Glutamatergic neuron (in vitro differentiated cells): ENCODE results near the gene SMIM10L2A. TPM values are rescaled to one million over a fixed set of nuclear protein-coding genes. Genes with fewer than 3 reads are reported as not detected.
"Not testable (repeated sequence)": the region's sequence is repeated elsewhere in the genome, so short reads cannot be mapped to it uniquely, and the experiment has no call there.

Experiments used
- DNase-seq: peaks from one replicate; pipeline ENCODE4 v3.0.0; 2022
- H3K27ac Mint-ChIP-seq: one replicate; pipeline ENCODE4 v1.8.0; 2020; ENCODE audit warnings: mild to moderate bottlenecking, mixed read lengths, inconsistent platforms; ENCODE audit not compliant: unreplicated experiment
- H3K27me3 Mint-ChIP-seq: one replicate; pipeline ENCODE4 v1.8.0; 2020; ENCODE audit warnings: mild to moderate bottlenecking, moderate library complexity, mixed read lengths, inconsistent platforms; ENCODE audit not compliant: unreplicated experiment
- H3K36me3 Mint-ChIP-seq: one replicate; pipeline ENCODE4 v1.8.0; 2020; ENCODE audit warnings: mild to moderate bottlenecking, mixed read lengths, inconsistent platforms; ENCODE audit not compliant: unreplicated experiment
- H3K4me1 Mint-ChIP-seq: one replicate; pipeline ENCODE4 v1.8.0; 2020; ENCODE audit warnings: mild to moderate bottlenecking, low read depth, mixed read lengths, inconsistent platforms; ENCODE audit not compliant: unreplicated experiment
- H3K4me3 Mint-ChIP-seq: one replicate; pipeline ENCODE4 v1.8.0; 2020; ENCODE audit warnings: mild to moderate bottlenecking, mixed read lengths, inconsistent platforms; ENCODE audit not compliant: unreplicated experiment
- H3K9me3 Mint-ChIP-seq: one replicate; pipeline ENCODE4 v1.8.0; 2020; ENCODE audit warnings: mild to moderate bottlenecking, moderate library complexity, mixed read lengths, inconsistent platforms; ENCODE audit not compliant: unreplicated experiment
- total RNA-seq: library from RNA; stranded (reverse); fragmentation: NEBNext Ultra II Directional; extraction: Animal tissue kit (Norgen Biotek cat#: 25700); gene quantifications from one replicate; pipeline ENCODE4 v1.2.1, GENCODE V29; 2021; ENCODE audit not compliant: unreplicated experiment
- TF ChIP-seq, protein P1 (sequence below): fragments of 200-600 bp; sonication (generic); IDR thresholded peaks from one replicate; pipeline ENCODE4 v1.5.0; 2021; ENCODE audit not compliant: partially characterized antibody, unreplicated experiment

The SMIM10L2A gene
- total RNA-seq, 1 donor from 2014 or later, result 3.4 TPM

DNA sequence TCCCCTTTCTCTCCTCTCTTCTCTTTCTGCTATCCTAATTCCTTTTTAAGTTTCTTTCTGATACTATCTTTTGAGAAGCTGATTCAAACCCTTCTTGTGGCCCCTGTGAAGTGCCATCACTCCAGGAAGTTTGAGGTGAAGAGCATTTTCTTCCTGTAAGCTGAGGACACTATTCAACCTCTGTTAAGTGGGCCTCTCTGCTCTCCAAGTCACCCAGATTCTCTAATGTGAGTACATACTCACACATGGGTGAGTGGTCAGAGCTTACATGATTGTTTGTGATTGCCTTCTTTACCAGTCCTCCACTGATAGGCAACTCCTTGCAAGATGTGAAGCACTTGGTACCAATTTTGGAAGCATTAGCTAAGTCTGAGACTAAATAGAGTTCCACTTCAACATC lies 18.4 kb upstream of the SMIM10L2A start:
- no peak overlapping the region for H3K27ac Mint-ChIP-seq
- DNase-seq, result no peak
- no peaks in the 10 kb centered on the region for H3K36me3 Mint-ChIP-seq
- H3K4me1 Mint-ChIP-seq, result peaks cover 2% of the 10 kb centered on the region
- H3K27me3 Mint-ChIP-seq, result no peaks in the 10 kb centered on the region
- TF ChIP-seq, protein P1, sequence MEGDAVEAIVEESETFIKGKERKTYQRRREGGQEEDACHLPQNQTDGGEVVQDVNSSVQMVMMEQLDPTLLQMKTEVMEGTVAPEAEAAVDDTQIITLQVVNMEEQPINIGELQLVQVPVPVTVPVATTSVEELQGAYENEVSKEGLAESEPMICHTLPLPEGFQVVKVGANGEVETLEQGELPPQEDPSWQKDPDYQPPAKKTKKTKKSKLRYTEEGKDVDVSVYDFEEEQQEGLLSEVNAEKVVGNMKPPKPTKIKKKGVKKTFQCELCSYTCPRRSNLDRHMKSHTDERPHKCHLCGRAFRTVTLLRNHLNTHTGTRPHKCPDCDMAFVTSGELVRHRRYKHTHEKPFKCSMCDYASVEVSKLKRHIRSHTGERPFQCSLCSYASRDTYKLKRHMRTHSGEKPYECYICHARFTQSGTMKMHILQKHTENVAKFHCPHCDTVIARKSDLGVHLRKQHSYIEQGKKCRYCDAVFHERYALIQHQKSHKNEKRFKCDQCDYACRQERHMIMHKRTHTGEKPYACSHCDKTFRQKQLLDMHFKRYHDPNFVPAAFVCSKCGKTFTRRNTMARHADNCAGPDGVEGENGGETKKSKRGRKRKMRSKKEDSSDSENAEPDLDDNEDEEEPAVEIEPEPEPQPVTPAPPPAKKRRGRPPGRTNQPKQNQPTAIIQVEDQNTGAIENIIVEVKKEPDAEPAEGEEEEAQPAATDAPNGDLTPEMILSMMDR, result no peak
- H3K4me3 Mint-ChIP-seq, result no peak overlapping the region
- H3K9me3 Mint-ChIP-seq, result peaks cover 3% of the 10 kb centered on the region

DNA sequence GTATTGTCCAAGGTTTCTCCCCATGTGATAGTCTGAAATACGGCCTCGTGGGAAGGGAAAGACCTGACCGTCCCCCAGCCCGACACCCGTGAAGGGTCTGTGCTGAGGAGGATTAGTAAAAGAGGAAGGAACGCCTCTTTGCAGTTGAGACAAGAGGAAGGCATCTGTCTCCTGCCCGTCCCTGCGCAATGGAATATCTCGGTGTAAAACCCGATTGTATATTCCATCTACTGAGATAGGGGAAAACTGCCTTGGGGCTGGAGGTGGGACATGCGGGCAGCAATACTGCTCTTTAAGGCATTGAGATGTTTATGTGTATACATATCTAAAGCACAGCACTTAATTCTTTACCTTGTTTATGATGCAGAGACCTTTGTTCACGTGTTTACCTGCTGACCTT lies 15.3 kb upstream of the SMIM10L2A start:
- not testable (repeated sequence) for H3K9me3 Mint-ChIP-seq, H3K27ac Mint-ChIP-seq, H3K36me3 Mint-ChIP-seq, H3K27me3 Mint-ChIP-seq, H3K4me1 Mint-ChIP-seq, DNase-seq, H3K4me3 Mint-ChIP-seq

DNA sequence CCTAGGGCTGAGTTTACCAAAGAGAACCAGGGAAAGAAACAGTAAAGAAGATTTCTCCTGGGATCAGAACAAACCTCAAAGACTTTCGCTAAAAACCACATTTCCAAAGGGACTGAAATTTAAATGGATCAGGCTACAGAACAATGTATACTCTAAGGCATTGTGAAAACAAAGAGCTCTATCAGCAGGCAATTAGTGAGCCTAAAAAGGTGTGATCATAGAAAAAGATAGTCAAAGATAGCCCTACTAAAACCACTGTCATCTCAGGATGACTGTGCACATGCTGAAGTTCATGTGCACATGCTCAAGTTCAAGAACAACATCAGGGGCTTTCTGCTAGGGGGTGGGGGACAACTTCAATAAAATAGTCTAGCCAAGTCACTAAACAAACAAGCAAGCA lies 12.9 kb upstream of the SMIM10L2A start:
- H3K36me3 Mint-ChIP-seq, result no peaks in the 10 kb centered on the region
- peaks cover 4% of the 10 kb centered on the region for H3K4me1 Mint-ChIP-seq
- TF ChIP-seq, protein P1, result no peak
- no peaks in the 10 kb centered on the region for H3K27me3 Mint-ChIP-seq
- no peak for DNase-seq
- peaks cover 3% of the 10 kb centered on the region for H3K9me3 Mint-ChIP-seq
- no peak overlapping the region for H3K27ac Mint-ChIP-seq
- no peak overlapping the region for H3K4me3 Mint-ChIP-seq

DNA sequence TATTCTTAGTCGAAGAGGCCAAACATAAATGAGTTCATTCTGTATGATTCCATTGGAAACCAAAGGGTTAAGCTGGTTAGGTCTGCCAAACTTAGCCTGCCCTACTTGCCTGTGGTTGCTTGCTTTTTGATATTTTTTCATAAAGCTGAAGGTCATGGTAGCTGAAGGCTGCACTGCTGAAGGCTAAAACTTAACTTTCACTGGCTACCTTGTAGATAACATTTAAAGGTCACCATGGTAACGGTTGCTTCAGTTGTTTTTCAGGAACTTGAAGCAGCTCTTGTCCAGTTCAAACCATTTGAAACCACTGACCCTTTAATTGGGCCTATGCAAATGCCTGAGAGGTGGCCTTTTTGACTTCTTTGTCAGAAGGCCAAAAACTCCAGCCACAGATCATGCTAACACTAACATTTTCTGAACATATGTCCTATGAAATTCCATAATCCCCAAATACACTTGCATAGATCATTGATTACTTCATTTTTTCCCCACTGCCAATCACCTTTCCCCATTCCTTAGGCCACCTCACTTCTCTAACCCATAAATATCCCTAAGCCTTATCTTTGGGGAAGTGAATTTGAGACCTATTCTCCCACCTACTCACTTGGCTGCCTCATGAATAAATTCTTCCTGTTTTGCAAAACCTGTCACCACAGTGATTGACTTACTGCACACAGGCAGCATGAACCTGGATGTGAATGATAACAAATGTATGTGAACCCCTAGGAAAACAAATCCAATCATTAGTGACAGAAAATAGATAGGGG lies 10.7 kb upstream of the SMIM10L2A start:
- peaks cover 3% of the 10 kb centered on the region for H3K9me3 Mint-ChIP-seq
- DNase-seq, result no peak

DNA sequence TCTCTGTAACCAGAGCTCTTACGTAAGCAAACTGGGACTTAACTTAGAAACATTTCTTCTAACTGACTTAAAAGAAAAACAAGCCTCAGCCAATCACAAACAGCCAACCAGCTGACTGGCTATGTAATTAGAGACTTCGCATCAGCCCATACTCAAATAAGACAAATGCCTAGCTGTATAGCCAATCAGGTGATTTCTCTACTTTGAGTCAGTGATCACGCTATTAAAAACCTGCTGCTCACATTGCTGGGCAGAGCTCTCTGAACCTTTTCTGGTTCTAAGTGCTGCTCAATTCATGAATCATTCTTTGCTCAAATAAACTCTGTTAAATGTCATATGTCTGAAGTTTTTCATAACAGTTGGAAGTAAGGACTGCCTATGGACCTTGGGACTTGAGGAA lies 9.9 kb upstream of the SMIM10L2A start:
- DNase-seq, result no peak
- peaks cover 4% of the 10 kb centered on the region for H3K4me1 Mint-ChIP-seq
- no peaks in the 10 kb centered on the region for H3K27me3 Mint-ChIP-seq
- H3K36me3 Mint-ChIP-seq, result no peaks in the 10 kb centered on the region
- no peak overlapping the region for H3K4me3 Mint-ChIP-seq
- TF ChIP-seq, protein P1, result no peak
- H3K27ac Mint-ChIP-seq, result no peak overlapping the region
- H3K9me3 Mint-ChIP-seq, result peaks cover under 1% of the 10 kb centered on the region

More for the DNA sequence above, 10.7 kb upstream of the SMIM10L2A start:
- H3K27ac Mint-ChIP-seq, result no peak overlapping the region
- H3K4me3 Mint-ChIP-seq, result no peak overlapping the region
- H3K36me3 Mint-ChIP-seq, result no peaks in the 10 kb centered on the region
- H3K4me1 Mint-ChIP-seq, result peaks cover 4% of the 10 kb centered on the region
- TF ChIP-seq, protein P1, result no peak
- no peaks in the 10 kb centered on the region for H3K27me3 Mint-ChIP-seq
